Cardiac muscle cell (in vitro differentiated cells and primary cell): ENCODE results near the gene EBF3. TPM values are rescaled to one million over a fixed set of nuclear protein-coding genes. Genes with fewer than 3 reads are reported as not detected.
A peak's percentile ranks its signal among the peaks of the same experiment; 100 is the strongest.

Source experiments
- DNase-seq, 2 donors: peaks; one replicate each; pipeline versions ENCODE4 v3.0.0 to v3.0.0-alpha.2; 2010 to 2017; ENCODE audit warnings: low read depth in 1 of 2, low spot score in 1 of 2
- H3K27ac ChIP-seq: fragments of 200-600 bp; sonication (generic); 2 replicates; pipeline ENCODE4 v1.5.1; 2016
- H3K27me3 ChIP-seq: fragments of 200-600 bp; sonication (generic); 2 replicates; pipeline ENCODE4 v1.6.0; 2016; ENCODE audit warnings: control low read depth
- H3K36me3 ChIP-seq: fragments of 200-600 bp; sonication (generic); 2 replicates; pipeline ENCODE4 v1.5.1; 2016; ENCODE audit warnings: control low read depth
- H3K4me1 ChIP-seq: fragments of 200-600 bp; sonication (generic); 2 replicates; pipeline ENCODE4 v1.8.1; 2017; ENCODE audit warnings: low read depth, mild to moderate bottlenecking, mixed run types
- H3K4me3 ChIP-seq: fragments of 200-600 bp; sonication (generic); 2 replicates; pipeline ENCODE4 v1.5.1; 2016; ENCODE audit warnings: mild to moderate bottlenecking
- H3K9me3 ChIP-seq: fragments of 200-600 bp; sonication (generic); 2 replicates; pipeline ENCODE4 v1.5.1; 2017; ENCODE audit warnings: low read depth, mild to moderate bottlenecking, control low read depth
- polyA plus RNA-seq: library from polyadenylated mRNA; unstranded; fragments of >200 nt; fragmentation: Nextera tagmentation; extraction: Ambion mirVana; gene quantifications from 2 replicates; pipeline ENCODE4 v1.2.1, GENCODE V29; 2016
- total RNA-seq: library from RNA; depleted of rRNA; stranded (reverse); fragments of >200 nt; gene quantifications from 2 replicates; pipeline ENCODE4 v1.2.3, GENCODE V29; 2016
- TF ChIP-seq, protein P1 (sequence below): IDR thresholded peaks from 2 replicates; pipeline ENCODE4 v1.5.1; 2012; ENCODE audit warnings: low read depth, mild to moderate bottlenecking, low read length

EBF3 gene
- total and polyA plus RNA-seq, 2 experiments from 2014 or later: 0.61 to 2.8 TPM

DNA sequence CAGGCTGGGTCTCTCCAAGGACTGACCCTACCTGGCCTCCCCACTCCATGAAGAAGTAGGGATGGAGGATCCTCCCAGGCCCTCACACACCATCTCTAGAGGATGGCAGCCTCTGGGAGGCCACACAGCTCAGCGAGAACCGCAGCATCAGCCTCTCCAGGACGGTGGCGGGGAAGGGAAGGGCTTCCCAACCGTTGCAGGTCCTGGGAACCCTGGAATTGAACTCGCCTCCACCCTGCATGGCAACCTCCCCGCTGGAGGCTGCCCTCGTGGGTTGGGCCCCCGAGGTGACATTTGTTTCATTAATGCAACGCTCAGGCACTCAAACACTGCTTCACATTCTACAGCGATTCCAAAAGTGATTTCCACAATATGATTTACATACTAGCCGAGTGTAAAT, 58.5 kb downstream of the EBF3 start:
- H3K9me3 ChIP-seq: no peaks in the 10 kb centered on the region
- no peaks in the 10 kb centered on the region for H3K4me1 ChIP-seq
- TF ChIP-seq, protein P1, sequence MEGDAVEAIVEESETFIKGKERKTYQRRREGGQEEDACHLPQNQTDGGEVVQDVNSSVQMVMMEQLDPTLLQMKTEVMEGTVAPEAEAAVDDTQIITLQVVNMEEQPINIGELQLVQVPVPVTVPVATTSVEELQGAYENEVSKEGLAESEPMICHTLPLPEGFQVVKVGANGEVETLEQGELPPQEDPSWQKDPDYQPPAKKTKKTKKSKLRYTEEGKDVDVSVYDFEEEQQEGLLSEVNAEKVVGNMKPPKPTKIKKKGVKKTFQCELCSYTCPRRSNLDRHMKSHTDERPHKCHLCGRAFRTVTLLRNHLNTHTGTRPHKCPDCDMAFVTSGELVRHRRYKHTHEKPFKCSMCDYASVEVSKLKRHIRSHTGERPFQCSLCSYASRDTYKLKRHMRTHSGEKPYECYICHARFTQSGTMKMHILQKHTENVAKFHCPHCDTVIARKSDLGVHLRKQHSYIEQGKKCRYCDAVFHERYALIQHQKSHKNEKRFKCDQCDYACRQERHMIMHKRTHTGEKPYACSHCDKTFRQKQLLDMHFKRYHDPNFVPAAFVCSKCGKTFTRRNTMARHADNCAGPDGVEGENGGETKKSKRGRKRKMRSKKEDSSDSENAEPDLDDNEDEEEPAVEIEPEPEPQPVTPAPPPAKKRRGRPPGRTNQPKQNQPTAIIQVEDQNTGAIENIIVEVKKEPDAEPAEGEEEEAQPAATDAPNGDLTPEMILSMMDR: no peak
- no peak overlapping the region for H3K4me3 ChIP-seq
- H3K36me3 ChIP-seq: no peaks in the 10 kb centered on the region
- no peak for DNase-seq
- no peaks in the 10 kb centered on the region for H3K27me3 ChIP-seq
- no peak overlapping the region for H3K27ac ChIP-seq

DNA sequence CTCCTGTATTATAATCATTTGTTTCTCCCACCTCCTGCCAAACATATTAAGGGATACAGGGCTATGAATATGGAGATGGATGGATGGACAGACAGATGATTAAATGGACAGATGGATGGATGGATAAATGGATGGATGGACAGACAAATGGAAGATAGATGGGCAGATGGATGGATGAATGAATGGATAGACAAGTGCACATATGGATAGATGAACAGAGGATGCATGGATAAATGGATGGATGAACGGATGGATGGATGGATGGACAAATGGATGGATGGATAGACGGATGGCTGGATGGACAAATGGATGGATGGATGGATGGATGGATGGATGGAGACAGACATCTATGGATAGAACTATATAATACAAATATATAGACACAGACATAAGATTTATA, 59.8 kb downstream of the EBF3 start:
- Histone ChIP-seq H3K4me1 (no peaks in the 10 kb centered on the region), H3K4me3 (no peak overlapping the region), H3K36me3 (no peaks in the 10 kb centered on the region), H3K9me3 (no peaks in the 10 kb centered on the region), H3K27ac (no peak overlapping the region), H3K27me3 (peaks cover 6% of the 10 kb centered on the region)
- TF ChIP-seq, protein P1: no peak
- DNase-seq: no peak

DNA sequence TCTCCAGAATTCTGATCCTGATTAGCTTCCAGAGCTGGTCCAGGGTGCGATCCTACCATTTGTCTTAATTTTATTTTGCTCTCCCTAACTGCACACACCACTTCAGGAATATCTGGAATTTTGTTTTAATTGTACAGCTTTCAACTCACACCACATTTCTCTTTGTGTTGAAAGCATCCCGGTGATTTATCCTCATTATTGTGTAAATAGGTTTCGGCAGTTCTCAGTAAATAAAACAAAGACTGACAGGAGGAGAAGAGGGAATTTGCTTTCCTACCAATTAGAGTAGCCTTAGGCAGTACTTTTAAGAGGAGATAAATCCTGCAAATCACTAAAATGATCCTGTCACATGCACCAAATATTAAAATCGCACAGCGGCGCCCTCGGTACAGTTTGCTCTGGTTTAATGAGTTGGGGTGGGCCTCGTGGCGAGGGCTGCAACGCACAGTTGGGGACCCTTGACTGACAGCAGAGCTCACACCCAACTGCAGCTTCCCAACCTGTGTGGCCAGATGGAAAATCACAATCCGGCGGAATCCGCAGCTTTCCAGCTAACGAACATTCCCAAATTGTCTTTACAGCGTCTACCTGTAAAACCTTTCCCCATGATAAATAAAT, 62.6 kb downstream of the EBF3 start:
- DNase-seq: no peak
- Histone ChIP-seq H3K27ac (no peak overlapping the region), H3K4me1 (no peaks in the 10 kb centered on the region), H3K36me3 (no peaks in the 10 kb centered on the region), H3K27me3 (peaks cover 25% of the 10 kb centered on the region), H3K4me3 (no peak overlapping the region), H3K9me3 (no peaks in the 10 kb centered on the region)
- TF ChIP-seq, protein P1: no peak

DNA sequence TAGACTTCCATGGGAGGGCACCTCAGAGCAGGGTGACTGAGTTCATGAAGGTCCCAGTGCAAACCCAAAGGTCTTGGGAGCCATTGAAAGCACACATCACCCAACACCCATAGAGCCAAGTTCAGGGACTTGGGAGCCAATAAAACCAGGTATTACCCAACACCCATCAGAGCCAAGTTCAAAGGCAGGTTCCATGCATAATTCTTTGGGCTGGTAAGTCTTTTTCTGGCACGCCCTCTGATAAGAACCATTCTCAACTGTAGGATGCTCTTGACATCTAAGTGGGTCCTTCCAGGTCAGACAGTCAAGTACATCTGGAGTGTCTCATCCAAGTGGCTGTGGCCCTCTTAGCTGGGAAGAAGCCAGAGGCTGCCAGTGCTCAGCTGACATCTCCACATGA, 63.2 kb downstream of the EBF3 start:
- H3K9me3 ChIP-seq: no peaks in the 10 kb centered on the region
- no peaks in the 10 kb centered on the region for H3K36me3 ChIP-seq
- H3K4me3 ChIP-seq: no peak overlapping the region
- peak in 1 of 2 donors; percentile 22 for DNase-seq
- peaks cover 25% of the 10 kb centered on the region for H3K27me3 ChIP-seq
- TF ChIP-seq, protein P1: no peak
- H3K27ac ChIP-seq: no peak overlapping the region
- H3K4me1 ChIP-seq: no peaks in the 10 kb centered on the region

DNA sequence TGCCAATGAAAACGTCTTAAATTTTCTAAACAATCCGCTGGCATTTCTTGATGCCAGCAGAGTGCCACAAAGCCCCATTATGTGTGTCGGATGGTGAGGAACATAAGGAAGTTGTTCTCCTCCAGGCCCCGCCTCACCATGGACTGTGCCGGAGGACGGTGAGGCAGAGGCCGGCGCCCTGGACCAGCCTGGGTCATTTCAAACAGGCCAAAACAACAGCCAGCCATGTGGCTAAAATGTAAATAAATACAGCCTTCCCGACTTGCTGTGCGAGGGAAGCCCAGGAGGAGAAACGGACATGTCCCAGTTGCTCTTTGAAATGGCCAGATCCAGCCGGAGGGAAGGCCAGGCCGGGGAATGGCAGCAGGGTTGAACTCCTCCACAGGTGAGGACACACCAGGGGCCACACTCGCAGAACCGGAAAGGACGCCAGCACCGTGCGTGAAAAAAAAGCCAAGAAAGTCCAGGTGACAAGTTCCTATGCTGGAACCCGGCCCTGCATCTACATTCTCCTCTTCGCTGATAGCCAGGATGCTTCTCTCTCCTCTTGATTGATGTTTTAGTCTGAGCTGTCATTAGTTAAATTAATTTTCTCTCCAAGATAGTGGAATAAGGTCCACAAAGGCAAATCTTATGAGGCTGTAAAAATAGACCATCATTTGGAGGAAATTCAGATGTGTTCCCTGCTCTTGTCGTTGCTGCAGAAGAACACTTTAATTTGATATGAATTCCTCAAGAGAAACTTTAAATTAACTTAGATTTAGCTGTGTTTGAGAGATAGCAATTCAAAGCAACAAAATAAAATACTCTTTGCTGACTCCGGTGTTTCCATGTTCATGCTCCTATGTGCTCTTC, 64.6 kb downstream of the EBF3 start:
- no peak overlapping the region for H3K4me3 ChIP-seq
- H3K36me3 ChIP-seq: no peaks in the 10 kb centered on the region
- no peaks in the 10 kb centered on the region for H3K4me1 ChIP-seq
- TF ChIP-seq, protein P1: no peak
- DNase-seq: no peak
- H3K27me3 ChIP-seq: peaks cover 25% of the 10 kb centered on the region
- H3K27ac ChIP-seq: no peak overlapping the region
- H3K9me3 ChIP-seq: no peaks in the 10 kb centered on the region
